Measurements from ENCODE around the gene IL19. TPM values are rescaled to one million over a fixed set of nuclear protein-coding genes. Genes with fewer than 3 reads are reported as not detected.

IL19 gene, protein sequence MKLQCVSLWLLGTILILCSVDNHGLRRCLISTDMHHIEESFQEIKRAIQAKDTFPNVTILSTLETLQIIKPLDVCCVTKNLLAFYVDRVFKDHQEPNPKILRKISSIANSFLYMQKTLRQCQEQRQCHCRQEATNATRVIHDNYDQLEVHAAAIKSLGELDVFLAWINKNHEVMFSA
- total RNA-seq (not detected), polyA plus RNA-seq (ENCODE audit: insufficient read depth, low read depth, low replicate concordance) (0.37 TPM)
- long read RNA-seq, donor 1, result 0 reads
- long read RNA-seq, donor 2, result 0 reads

DNA sequence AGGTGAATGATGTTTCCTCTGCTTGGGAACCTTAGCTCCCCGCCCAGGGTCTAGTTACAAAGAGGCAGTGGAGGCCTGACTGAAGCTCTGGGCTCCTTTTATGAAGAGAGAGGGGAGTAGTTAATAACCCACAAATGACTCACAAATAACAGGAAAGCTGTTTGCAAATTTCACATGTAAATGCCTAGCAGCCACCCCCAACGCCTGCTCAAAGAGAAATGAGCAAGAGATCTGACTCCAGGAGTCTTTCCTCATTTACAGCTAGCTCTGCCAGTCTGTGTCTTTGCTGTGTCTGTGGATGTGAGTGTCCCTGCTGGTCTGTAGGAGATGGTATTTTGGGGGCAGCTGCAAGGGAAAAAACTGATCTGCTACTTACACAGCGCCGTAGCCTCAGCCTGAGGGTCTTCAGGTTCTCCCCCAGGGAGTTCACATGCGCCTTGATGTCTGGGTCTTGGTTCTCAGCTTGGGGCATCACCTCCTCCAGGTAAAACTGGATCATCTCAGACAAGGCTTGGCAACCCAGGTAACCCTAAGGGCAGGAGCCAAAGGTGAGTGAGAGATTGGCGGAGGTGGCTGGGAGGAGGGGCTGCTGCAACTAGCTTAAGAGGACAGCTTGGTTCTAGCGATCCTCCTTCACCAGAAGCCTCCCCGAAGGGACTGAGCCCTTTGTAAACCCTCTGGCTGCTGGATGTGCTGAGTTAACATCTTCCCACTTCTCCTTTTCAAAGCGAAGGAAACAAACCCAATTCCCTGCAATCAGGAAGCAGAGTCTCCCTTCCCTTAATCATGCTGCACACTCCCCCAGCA lies at the start of gene IL19:
TSS of gene IL19 (plus strand) at position 243 of the 807 bp plus-strand sequence. CDS start 65,890 bp downstream, outside the sequence.
- no peak for DNase-seq
- H3K4me3 ChIP-seq, result no peak within 1 kb of the TSS
- H3K27ac ChIP-seq, result no peak within 1 kb of the TSS
- 77 to 79% methylated on average over 6 to 9 of the region's 9 CpGs for WGBS, 2 donors
- H3K27me3 ChIP-seq, result no peaks in the 10 kb centered on the region
- no peaks in the 10 kb centered on the region for H3K4me1 ChIP-seq
- H3K9me3 ChIP-seq, result no peaks in the 10 kb centered on the region
- H3K36me3 ChIP-seq (ENCODE audit: low read depth, missing control alignments), result no peaks in the 10 kb centered on the region
- intact Hi-C loops (cut with DNase I; ENCODE audit: low total_unique reads), result no loop called here
- no peak for TF ChIP-seq POLR2A (IDR thresholded peaks at IDR 0.05)
- TF ChIP-seq, protein P1, sequence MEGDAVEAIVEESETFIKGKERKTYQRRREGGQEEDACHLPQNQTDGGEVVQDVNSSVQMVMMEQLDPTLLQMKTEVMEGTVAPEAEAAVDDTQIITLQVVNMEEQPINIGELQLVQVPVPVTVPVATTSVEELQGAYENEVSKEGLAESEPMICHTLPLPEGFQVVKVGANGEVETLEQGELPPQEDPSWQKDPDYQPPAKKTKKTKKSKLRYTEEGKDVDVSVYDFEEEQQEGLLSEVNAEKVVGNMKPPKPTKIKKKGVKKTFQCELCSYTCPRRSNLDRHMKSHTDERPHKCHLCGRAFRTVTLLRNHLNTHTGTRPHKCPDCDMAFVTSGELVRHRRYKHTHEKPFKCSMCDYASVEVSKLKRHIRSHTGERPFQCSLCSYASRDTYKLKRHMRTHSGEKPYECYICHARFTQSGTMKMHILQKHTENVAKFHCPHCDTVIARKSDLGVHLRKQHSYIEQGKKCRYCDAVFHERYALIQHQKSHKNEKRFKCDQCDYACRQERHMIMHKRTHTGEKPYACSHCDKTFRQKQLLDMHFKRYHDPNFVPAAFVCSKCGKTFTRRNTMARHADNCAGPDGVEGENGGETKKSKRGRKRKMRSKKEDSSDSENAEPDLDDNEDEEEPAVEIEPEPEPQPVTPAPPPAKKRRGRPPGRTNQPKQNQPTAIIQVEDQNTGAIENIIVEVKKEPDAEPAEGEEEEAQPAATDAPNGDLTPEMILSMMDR (IDR thresholded peaks at IDR 0.05), result no peak

DNA sequence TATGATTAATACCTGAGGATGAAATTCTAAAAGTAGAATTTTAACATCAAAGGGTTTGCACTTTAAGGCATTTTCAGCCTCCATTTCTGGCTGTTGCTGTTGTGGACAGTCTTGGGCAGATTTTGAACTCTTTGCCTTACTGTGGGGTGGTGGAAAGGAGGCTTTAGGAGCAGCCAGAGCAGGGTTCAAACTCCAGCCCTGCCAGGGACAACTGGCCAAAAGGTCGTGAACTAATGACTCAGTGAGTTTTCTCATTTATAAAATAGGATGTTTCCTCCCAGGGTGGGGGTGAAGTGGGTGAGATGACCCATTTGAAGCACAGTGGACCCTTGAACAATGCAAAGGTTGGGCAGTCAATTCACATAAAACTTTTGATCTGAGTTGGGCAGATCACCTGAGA lies 49.1 kb upstream of the IL19 start:
- H3K4me1 ChIP-seq, result peaks cover 8% of the 10 kb centered on the region
- intact Hi-C loops (cut with DNase I; ENCODE audit: low total_unique reads), result no loop called here
- H3K27ac ChIP-seq, result no peak overlapping the region
- DNase-seq, result no peak
- no peaks in the 10 kb centered on the region for H3K27me3 ChIP-seq
- H3K9me3 ChIP-seq, result no peaks in the 10 kb centered on the region
- whole genome bisulfite sequencing, 2 donors, result 75 to 88% methylated on average over 1 of the region's 1 CpG
- H3K36me3 ChIP-seq (ENCODE audit: low read depth, missing control alignments), result no peaks in the 10 kb centered on the region
- H3K4me3 ChIP-seq, result no peak overlapping the region
- TF ChIP-seq, protein P1 (IDR thresholded peaks at IDR 0.05), result no peak
- no peak for TF ChIP-seq POLR2A (IDR thresholded peaks at IDR 0.05)

DNA sequence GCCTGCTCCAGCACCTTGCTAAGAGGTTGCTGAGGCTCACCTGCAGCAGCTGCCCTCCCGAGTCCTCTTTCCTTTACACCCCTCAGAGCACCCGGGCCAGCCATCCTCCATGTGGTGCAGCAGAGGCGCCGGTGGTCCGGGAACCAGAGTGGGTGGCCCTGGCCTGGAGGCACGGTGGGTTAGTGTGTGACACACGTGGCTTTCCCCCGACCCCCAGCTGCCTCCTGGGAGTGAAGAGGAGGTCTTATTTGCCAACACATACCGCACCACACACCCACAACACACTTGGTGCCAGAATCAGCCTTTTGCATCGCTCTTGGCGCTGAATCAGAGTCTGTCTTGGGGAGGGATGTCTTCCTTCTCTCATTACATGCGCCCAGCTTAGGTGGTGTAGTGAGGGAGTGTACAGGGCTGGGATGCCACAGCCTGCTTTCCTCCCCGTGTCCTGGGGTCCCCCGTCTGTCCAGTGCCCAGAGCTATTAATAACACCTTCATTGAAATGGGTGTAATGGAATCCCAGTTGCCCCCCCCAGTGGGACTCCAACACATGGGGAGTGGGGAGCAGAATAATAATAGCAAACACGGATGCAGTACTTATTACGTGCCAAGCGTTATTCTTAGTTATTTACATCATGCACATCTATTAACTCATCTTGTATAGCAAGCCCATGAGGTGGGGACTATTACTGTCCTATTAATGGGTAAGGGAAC lies 47.7 kb upstream of the IL19 start:
- 87 to 88% methylated on average over 17 of the region's 17 CpGs for WGBS, 2 donors
- H3K4me1 ChIP-seq, result peaks cover 8% of the 10 kb centered on the region

DNA sequence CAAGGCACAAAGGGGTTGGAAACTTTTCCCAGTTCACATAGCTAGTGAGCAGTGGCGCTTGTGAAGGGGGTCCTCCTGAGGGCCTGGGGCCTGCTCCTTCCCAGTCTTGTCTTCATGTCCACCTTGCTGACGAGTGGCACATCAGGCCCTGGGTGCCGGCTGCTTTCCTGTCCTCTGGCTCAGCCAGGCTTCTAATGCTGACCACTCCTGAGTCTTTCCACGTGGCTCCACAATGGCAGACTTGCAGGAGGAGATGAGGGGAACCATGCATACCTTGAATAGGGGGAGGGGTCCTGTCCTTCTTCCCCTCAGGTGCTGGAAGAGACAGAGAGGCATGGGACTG lies 47.1 kb upstream of the IL19 start:
- intact Hi-C loops (cut with DNase I; ENCODE audit: low total_unique reads), result no loop called here
- Histone ChIP-seq H3K27ac (no peak overlapping the region), H3K36me3 (ENCODE audit: low read depth, missing control alignments) (no peaks in the 10 kb centered on the region), H3K4me3 (no peak overlapping the region), H3K27me3 (no peaks in the 10 kb centered on the region), H3K4me1 (peaks cover 8% of the 10 kb centered on the region), H3K9me3 (no peaks in the 10 kb centered on the region)
- 78 to 86% methylated on average over 4 of the region's 4 CpGs for WGBS, 2 donors
- TF ChIP-seq, protein P1 (IDR thresholded peaks at IDR 0.05), result no peak
- no peak for TF ChIP-seq POLR2A (IDR thresholded peaks at IDR 0.05)
- no peak for DNase-seq

More for the DNA sequence above, 47.7 kb upstream of the IL19 start:
- Histone ChIP-seq H3K27ac (no peak overlapping the region), H3K4me3 (no peak overlapping the region), H3K27me3 (no peaks in the 10 kb centered on the region), H3K9me3 (no peaks in the 10 kb centered on the region), H3K36me3 (ENCODE audit: low read depth, missing control alignments) (no peaks in the 10 kb centered on the region)
- DNase-seq, result no peak
- intact Hi-C loops (cut with DNase I; ENCODE audit: low total_unique reads), result no loop called here
- no peak for TF ChIP-seq POLR2A (IDR thresholded peaks at IDR 0.05)
- TF ChIP-seq, protein P1 (IDR thresholded peaks at IDR 0.05), result no peak
